Left renal cortex interstitium (tissue), 4 donors: ENCODE measurements around the gene ACOT7. TPM values are rescaled to one million over a fixed set of nuclear protein-coding genes. Genes with fewer than 3 reads are reported as not detected.
"Not testable (repeated sequence)": the region's sequence is repeated elsewhere in the genome, so short reads cannot be mapped to it uniquely, and the experiment has no call there.

ENCODE experiments used
- DNase-seq, 4 donors: peaks; one replicate each; pipeline ENCODE4 v3.0.0-alpha.2; 2013; ENCODE audit warnings: low read depth in 4 of 4, low spot score in 2 of 4, missing footprints in 1 of 4
- polyA plus RNA-seq, 4 donors: library from polyadenylated mRNA; unstranded; fragments of 120-200 nt; gene quantifications; one replicate each; pipeline ENCODE4 v1.2.1, GENCODE V29; 2013; ENCODE audit not compliant: insufficient read length in 4 of 4

ACOT7 gene
- polyA plus RNA-seq, 4 donors = 27.8 to 38.4 (median 33.3) TPM

DNA sequence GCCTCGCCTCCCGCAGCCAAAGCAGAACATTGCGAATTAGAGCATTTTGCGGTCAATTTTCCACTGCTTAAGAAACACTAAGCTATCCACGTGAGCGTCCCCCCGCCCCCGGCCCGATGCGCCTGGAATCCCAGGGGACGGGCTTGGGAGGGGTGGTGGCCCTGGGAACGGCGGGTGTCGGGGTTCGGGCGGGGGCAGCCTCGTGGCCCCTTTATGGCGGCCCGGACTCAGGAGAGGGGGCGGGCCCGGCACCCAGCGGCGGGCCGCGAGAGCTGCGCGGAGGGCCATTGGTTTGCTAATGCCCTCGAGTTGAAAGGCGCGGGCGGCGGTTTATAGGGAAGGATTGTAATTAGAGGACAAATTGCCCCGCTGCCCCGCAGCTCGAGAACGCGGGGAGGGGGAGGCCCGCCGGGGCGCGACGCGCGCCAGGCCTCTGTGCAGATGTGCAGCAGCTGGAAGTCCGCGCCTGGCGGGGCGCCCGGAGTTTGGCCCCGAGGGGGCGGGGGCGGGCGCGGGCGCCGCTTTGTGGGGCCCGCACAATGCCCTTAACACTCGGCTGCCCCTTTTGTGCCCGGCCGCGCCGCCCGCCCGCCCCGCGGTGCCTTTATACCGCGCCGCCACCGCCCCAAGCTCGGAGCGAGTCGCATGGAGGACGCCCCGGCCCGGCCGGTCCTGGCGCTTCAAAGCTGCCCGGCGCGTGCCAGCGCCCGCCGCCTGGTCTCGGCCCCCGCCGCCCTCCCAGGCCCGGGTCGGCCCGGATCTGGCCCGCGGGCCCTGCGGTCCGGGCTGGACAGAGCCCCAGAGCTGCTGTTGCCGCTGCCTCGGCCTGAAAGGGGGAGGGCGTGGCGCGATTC lies 151.5 kb downstream of the ACOT7 start:
- no peak for DNase-seq

DNA sequence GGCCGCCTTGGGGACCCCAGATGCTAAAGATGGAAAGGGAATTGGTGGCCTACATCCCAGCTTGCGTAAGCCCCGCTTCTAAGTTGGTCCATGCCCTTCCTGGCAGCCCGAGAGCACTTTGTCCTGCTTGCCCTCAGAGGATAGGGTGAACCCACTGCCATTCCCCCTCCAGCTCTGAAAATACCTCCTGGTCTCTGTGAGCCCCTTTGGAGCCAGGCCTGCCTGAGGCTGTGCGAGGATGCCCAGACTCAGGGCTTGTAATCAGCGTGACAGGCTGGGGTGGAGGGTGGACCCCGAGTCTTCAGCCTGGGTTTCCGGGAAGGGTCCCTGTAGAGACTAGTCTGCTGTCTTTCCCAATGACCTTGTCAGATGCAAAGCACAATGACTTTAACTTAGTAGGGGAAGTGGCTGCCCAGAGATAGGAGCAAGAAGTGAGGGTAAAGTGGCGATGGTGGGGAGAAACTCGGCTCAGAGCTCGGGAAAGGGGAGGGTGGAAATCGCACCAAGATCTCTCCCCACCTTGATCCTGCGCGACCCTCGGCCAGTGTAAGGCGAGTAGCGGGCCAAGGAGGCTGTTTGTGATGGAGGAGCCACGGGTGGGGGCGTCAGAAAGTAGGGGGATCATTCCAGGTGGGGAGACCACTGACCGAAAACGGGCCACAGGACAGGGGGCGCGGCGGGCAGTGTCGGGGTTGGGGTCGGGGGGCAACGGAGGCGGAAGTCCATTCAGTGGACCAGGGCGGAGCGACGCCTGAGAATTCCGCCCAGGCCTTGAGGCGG lies 152.3 kb downstream of the ACOT7 start:
- DNase-seq = no peak

DNA sequence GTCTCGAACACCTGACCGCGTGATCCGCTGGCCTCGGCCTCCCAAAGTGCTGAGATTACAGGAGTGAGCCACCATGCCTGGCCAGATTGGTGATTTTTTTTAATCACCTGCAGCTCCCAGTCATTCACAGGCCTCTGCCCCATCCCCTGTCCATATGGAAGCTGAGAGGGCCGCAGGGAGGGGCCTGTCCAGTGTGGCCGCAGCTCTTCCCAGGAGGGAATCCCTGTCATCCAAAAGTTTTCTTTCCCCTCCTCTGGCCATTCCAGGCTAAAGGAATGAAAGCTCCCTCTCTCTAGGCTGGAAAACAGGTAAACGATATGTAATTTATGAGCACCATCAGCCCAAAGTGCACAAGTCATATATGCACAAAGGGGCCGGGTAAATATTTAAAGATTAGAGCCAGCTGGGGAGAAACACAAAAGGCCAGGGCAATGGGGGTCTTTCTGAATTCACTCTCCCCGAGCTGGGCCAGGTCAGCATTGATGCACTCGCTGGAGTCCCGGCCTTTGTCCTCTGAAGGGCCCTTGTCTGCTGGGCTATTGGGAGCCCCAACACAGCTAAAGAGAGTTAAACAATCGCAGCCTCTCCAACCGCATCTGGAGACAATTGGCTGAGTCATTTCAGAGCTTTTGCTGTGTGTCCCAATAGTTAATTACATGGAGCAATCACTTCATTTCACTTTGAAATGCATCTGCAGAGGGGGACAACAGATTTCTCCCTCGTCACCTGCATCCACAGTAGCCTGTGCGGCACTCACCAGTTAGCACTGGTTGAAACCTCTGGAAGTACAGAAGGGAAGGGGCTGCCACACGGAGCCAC lies 153.4 kb downstream of the ACOT7 start:
- DNase-seq = no peak

GRCh38 chr1:6239213-6239752 lies 154.3 kb downstream of the ACOT7 start:
- no peak for DNase-seq

DNA sequence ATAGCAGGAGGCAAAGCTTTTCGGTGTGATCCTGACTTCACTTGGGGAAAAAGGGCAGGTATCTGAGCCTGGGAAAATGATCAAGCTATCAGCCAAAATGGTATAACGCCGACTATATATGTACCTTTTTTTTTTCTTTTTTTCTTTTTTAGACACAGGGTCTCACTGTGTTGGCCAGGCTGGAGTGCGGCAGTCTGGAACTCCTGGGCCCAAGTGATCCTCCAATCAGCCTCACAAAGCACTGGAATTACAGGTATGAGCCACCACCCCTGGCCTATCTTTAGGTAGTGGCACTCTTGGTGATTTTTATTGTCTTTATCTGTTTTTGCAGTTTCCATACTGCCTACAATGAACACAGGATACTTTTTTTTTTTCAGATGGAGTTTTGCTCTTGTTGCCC lies 156.5 kb downstream of the ACOT7 start:
- no peak for DNase-seq

DNA sequence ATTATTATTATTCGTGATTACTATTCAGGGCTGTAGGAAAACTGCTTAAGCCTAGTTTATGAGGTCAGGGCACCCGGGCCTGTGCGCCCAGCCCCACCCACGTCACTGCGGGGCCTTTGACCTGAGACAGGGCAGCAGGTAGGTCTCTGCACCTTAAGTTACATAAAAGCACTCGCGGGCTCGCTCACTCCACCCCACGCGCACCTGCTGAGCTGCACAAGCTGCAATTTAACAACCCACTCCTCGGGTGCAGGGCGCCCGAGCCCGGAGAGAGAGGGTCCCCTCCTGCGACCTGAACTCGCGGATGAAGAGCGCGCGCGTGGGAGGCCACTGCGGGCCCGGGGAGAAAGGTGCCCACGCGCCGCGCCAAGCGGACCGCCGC lies 158.3 kb downstream of the ACOT7 start:
- no peak for DNase-seq

DNA sequence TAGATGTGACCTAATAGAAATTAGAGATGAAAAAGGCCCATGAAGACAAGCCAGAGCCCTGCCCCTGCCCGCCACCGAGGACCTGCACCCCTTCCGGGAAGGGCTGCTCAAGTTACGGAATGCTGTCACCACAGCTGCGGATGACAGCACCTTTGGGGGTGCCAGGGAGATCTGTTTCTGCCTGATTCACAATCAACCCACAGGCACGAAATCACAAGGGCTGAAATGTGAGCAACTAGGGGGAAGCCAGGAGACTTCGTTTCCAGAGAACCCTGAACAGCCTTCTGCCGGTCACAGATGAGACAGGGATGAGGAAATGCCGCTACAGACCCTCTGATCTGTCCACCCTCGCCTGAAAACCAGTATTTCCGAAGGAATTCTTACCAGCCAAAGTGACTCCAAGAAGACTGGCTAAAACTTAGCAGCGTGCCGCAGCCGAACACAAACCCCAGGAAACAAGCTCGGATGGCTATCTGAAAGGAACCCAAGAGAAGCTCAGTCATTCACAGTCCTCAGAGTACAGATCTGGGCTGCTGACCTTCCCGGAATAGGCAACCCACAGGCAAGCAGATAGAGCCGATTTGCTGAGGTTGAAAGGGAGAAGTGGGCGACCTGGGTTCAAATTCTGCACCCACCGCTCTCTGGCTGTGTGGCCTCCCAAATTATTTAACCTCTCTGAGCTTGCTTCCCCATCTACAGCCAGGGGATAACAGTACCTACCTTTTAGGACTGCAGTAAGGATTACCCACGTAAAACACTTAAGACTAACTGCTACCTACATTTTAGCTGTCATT lies 158.9 kb downstream of the ACOT7 start:
- no peak for DNase-seq

DNA sequence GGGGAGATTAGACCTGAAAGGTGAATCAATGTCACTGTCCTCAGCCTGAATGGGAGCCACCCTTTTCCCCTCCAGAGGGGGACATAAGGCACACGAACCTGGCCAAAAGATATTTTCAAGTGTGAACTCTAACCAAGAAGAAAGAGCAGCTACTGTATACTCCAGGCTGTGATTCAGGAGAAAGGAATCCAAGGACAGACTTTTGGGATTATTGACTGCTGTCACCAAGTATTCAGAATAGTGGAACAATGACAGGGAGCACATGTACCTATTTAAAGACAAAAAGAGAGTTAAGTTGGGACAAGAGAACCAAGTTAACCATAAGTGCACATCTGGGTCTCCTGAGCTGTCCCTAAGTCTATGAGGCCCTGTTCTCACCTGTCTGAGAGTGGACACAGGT lies 160.2 kb downstream of the ACOT7 start:
- no peak for DNase-seq

DNA sequence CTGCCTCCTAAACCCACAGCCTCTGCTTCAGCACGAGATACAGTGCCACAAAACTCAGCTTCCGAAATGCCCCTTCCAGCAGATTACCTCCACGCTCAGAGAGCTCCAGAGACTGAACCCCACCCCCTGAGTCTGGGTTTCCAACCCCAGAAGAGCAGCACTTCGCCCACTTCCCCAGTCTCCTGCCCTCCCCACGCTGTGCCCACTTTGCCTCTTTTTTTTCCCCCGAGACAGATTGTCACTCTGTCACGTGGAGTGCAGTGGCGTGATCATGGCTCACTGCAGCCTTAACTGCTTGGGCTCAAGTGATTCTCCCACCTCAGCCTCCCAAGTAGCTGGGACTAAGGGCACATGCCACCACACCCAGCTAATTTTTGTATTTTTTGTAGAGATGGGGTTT lies 167.9 kb downstream of the ACOT7 start:
- DNase-seq = no peak

GRCh38 chr1:6224718-6225117 lies 168.8 kb downstream of the ACOT7 start:
- no peak for DNase-seq

DNA sequence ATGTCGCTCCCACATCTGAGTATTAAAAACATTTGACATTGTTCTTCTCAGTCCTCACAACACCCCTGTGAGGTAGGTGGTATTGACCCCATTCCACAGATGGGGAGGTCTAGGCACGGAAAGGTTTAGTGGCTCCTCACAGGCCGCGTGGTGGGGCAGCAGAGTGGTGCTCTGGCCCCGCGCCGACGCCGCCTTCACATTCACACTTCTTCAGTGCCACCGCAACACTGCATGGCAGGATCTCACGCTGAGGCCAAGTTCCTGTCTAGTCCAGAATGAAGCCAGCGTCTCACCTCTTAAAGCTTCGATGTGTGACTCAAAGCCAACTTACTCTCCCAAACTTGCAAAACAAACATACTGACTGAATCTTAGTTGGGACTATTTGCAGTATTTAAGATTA lies 169.9 kb downstream of the ACOT7 start:
- no peak for DNase-seq

GRCh38 chr1:6222636-6223035 lies 170.9 kb downstream of the ACOT7 start:
- DNase-seq = no peak

DNA sequence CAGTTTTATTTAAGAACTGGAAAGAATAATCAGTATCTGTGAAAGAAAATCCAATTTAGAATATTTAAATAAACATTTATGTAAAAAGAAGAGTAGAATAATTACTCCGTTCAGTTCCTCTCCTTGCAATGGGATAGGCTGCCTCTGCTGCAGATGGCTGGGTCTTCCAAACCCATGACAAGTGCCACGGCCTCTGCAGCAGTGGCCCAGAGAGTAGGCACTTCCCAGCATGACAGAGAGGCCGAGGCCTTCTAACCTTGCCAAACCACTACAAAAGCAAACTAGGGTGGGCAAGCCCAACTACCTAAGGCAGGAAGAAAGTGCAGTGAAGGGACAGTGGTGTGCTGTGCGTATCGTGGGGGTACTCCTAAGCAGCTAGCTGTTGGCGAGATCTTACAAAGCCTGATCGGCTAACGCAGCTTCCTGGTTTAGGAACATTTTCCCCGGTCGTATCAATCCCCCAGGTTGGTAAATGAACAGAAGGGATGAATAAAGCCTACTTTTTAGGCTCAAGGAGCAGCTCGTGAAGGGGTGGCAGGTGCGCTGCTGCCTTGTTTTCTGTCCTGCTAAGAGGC lies 172.3 kb downstream of the ACOT7 start:
- no peak for DNase-seq

DNA sequence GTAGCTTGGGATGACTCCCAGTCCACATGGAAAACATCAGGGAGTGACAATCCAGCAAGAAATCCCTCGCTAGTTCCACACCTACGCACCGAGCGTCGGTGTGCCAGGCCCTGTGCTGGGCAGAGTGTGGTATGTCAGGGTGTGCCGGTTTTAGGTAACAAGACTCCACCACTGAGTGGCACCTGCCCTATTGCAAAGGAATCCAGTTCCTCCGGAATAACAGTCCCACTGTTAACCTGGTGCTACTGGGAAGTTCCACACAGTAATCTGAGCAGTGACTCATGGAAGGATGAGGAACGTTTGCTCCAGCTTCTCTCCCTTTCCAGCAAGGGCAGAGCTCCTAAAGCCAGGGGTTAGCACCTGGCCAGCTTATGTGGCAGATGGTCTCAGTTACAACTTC lies 173.3 kb downstream of the ACOT7 start:
- DNase-seq = no peak

GRCh38 chr1:6219641-6220040 lies 173.9 kb downstream of the ACOT7 start:
- not testable (repeated sequence) for DNase-seq

DNA sequence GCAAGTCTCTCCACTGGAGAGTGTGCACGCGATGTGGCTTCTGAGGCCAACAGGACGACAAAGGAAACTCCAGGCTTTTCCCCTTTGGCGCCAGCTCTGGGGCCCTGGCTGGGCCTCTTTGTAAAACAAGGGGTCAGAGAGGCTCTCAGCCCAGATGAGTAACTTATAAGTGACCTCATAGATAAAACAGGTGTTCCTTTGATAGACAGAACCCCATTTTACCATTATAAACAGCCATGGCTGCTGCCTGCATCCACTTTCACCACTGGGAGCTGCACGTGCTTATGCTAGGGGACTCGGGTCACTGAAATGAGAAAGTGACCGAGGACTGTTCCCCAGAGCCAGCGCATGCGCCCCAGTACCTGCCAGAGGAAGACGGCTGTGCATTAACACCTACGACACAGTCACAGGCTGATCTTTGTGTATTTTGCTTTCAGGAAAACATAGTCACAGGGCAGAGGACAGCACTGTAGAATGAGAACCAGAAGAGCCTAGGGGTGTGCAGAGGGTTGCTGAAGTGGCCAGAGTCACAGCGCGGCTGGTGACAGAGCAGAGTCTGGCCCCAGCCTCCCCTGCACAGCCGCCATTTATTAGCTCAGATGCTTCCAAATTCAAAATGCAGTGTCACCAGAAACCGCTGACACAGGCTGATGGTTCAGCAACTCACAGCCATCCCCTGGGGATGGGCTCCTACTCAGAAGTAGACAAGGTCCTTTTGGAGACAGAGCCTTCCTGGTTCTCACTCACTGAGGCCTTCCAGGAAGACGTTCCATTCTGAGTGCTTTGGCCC lies 175.0 kb downstream of the ACOT7 start:
- no peak for DNase-seq
